Nephron (organoid): ENCODE results near the gene RPLP2.
A peak's percentile ranks its signal among the peaks of the same experiment; 100 is the strongest.

ENCODE experiments used
- H3K27ac Mint-ChIP-seq, 3 experiments: 2 replicates each; pipeline ENCODE4 v1.8.0; 2020; ENCODE audit warnings: mixed read lengths in 3 of 3, mild to moderate bottlenecking in 2 of 3, moderate library complexity in 1 of 3
- H3K27me3 Mint-ChIP-seq: 2 replicates; pipeline ENCODE4 v1.8.0; 2021; ENCODE audit warnings: low read depth, mild to moderate bottlenecking, moderate library complexity, mixed read lengths
- H3K36me3 Mint-ChIP-seq: 2 replicates; pipeline ENCODE4 v1.8.0; 2020; ENCODE audit warnings: low read depth, mixed read lengths
- H3K4me1 Mint-ChIP-seq: 2 replicates; pipeline ENCODE4 v1.8.0; 2020; ENCODE audit warnings: mixed read lengths
- H3K4me3 Mint-ChIP-seq, 3 experiments: 2 replicates each; pipeline ENCODE4 v1.8.0; 2020; ENCODE audit warnings: mild to moderate bottlenecking in 3 of 3, mixed read lengths in 3 of 3, moderate library complexity in 2 of 3
- H3K9me3 Mint-ChIP-seq: 2 replicates; pipeline ENCODE4 v1.8.0; 2020; ENCODE audit warnings: mixed read lengths
- TF ChIP-seq, protein P1 (sequence below), 3 experiments: fragments of 200-600 bp; sonication (generic); IDR thresholded peaks; one replicate each; pipeline ENCODE4 v1.5.0; 2021; ENCODE audit warnings: antibody characterized with exemption in 3 of 3; ENCODE audit not compliant: unreplicated experiment in 3 of 3

The RPLP2 gene

DNA sequence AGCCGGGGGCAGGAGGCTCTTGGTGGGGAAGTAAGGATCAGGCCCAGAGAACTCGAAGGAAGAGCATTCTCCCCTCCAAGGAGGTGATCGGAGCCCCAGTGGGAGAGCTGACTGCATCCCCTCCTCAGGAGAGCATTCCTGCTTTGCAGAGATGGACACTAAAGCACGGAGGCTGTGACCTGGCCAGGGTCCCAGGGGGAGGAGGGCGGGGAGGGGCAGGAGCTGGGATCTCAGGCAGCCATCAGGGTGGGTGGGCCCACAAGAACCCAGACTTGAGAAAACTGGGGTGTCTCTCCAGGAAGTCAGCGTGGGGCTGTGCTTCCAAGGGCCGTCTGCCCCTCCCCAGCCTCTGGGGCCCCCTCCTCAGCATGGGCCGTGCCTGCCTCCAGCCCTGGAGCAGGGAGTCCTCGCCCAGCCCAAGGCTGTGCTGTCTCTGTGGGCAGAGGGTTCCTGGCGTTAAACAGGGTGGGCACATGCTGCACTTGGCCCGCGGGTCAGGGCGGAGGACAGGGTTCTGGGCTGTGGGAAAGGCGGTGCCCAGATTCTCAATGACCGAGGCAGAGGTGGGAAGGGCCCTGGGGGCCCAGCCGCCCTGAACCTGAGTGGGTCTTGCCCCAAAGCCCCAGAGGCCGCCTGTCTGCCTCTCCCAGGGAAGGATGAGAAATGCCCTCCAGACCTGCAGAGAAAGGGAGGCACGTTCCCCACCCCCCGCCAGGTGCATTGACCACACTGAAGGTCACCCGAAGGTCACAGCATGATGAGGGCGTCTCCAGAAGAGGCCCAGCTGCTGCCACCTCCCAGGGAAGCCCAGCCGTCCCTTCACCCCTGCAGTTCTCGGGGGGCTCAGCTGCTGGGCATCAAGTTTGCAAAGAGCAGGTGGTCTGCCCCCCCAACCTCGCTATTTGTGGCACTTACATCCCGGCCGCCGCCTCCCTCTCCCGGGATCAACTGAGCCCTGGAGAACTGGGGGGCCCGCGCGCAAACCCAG, 20.5 kb upstream of the RPLP2 start:
- TF ChIP-seq, protein P1, sequence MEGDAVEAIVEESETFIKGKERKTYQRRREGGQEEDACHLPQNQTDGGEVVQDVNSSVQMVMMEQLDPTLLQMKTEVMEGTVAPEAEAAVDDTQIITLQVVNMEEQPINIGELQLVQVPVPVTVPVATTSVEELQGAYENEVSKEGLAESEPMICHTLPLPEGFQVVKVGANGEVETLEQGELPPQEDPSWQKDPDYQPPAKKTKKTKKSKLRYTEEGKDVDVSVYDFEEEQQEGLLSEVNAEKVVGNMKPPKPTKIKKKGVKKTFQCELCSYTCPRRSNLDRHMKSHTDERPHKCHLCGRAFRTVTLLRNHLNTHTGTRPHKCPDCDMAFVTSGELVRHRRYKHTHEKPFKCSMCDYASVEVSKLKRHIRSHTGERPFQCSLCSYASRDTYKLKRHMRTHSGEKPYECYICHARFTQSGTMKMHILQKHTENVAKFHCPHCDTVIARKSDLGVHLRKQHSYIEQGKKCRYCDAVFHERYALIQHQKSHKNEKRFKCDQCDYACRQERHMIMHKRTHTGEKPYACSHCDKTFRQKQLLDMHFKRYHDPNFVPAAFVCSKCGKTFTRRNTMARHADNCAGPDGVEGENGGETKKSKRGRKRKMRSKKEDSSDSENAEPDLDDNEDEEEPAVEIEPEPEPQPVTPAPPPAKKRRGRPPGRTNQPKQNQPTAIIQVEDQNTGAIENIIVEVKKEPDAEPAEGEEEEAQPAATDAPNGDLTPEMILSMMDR (IDR thresholded peaks at IDR 0.05; ENCODE audit: unreplicated experiment in 3 of 3) = no peak
- Mint-ChIP-seq H3K9me3 (no peaks in the 10 kb centered on the region), H3K27ac (no peak overlapping the region), H3K4me3 (no peak overlapping the region), H3K4me1 (peaks cover 8% of the 10 kb centered on the region), H3K36me3 (peaks cover 3% of the 10 kb centered on the region), H3K27me3 (no peaks in the 10 kb centered on the region)

DNA sequence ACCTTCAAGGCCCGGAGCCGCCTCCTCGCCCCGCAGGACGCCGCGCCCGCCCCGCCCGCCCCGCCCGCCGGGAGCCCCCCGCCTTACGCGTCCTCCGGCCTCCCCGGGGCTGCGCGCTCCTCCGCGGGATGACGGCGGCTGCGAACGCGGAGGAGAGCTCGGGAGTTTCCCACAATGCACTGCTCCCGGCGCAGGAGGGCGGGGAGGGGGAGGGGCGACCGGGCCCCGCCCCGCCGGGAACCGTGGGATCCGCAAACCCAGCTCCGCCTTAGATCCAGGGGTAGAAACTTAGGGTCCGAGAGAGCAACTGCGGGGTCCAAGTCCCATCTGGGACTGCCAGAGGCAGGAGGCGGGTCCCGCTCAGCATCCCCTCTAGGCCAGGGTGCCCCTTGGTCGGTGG, 19.8 kb upstream of the RPLP2 start, which contains the start of gene CEND1:
CEND1 (minus strand) TSS at position 148 of the 400 bp plus-strand sequence. CDS start 1,514 bp downstream, outside the sequence.
- Mint-ChIP-seq H3K36me3 (peaks cover 3% of the 10 kb centered on the region), H3K4me1 (peaks cover 8% of the 10 kb centered on the region)
- TF ChIP-seq, protein P1 (IDR thresholded peaks at IDR 0.05; ENCODE audit: unreplicated experiment in 3 of 3) = no peak

DNA sequence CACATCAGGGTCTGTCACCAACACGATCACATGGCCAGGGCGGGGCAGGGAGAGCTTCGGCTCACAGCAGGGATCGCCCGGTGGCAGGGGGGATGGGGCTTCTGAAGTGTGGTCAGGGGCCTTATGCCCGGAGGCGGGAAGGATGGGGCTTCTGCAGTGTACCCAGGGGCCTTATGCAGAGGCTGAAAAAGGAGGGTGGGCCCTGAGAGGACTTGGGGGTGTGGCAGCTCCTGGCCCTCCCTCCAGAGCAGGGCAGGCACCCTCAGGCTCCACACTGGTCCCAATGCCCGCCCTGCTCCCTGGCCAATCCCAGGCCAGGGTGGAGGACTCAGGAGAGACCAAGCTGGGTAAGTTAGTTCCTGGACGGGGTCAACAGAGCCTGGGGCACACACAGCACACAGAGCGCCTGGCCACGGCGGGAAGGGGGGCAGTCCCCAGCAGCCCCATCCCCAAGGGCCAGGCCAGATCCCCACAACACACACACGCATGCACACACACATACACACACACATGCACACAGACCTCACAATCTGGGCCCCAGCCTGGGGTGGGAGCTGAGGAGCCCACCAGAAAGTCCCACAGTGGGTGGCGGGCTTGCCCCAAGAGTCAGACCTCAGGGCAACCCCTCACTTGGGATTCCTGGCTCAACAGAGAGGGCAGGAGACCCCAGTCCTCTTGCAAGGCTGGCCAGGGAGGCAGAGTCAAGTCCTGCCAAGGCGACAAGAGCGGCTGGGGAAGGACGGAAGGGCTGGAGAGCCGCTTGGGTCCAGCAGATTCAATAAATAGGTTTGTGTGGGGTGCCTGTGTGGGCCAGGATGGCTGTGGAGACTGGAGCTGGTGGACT, 18.8 kb upstream of the RPLP2 start:
- H3K27ac Mint-ChIP-seq = no peak overlapping the region
- no peaks in the 10 kb centered on the region for H3K9me3 Mint-ChIP-seq
- H3K36me3 Mint-ChIP-seq = peaks cover 3% of the 10 kb centered on the region
- TF ChIP-seq, protein P1 (IDR thresholded peaks at IDR 0.05; ENCODE audit: unreplicated experiment in 3 of 3) = no peak
- peak overlapping the region in 1 of 3 experiments; percentile 13 for H3K4me3 Mint-ChIP-seq
- peaks cover 7% of the 10 kb centered on the region for H3K4me1 Mint-ChIP-seq
- H3K27me3 Mint-ChIP-seq = no peaks in the 10 kb centered on the region

More for the DNA sequence above, 19.8 kb upstream of the RPLP2 start, which contains the start of gene CEND1:
- H3K4me3 Mint-ChIP-seq = peak within 1 kb of the TSS in 1 of 3 experiments; percentile 13
- H3K27me3 Mint-ChIP-seq = no peaks in the 10 kb centered on the region
- no peak within 1 kb of the TSS for H3K27ac Mint-ChIP-seq
- H3K9me3 Mint-ChIP-seq = no peaks in the 10 kb centered on the region

DNA sequence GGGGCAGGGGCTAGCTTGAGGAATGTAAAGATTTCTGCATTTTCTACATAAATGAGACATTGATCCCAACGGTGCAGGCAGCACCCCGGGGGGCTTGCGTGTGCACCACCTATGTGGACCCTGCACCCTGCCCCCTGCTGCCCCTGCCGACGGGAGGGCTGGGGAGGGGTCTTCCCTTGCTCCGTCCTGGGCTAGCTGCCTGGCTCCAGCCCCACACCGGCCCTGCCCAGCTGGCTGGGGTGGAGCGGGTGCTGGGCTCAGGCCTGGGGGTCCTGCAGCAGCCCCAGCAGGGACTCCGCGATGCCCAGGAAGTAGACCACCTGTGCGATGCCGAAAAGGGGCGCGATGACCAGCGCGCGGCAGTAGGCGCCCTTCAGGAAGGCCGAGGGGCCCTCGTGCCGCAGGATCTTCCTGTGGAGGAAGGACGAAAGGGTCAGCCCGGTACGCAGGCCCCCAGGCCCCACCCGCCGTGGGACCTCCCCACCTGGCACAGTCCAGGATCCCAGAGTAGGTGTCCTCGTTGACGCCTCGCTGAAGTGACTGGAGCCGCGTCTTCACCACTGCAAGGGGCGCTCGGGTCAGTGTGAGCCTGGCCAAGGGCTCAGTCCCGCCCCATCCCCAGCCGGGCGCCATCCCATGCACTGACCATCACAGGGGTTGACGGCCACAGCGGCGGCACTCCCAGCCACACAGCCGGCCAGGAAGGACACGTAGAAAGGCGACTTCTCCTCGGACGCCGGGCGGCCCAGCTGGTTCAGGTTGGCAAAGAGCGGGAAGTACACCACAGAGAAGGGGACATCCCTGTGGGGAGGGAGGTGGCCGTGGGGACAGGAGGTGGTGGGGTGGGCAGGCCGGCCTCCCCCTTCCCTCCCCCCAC, 17.9 kb upstream of the RPLP2 start:
- no peaks in the 10 kb centered on the region for H3K27me3 Mint-ChIP-seq
- H3K4me3 Mint-ChIP-seq = no peak overlapping the region
- H3K27ac Mint-ChIP-seq = no peak overlapping the region
- H3K9me3 Mint-ChIP-seq = no peaks in the 10 kb centered on the region
- peaks cover 7% of the 10 kb centered on the region for H3K4me1 Mint-ChIP-seq
- TF ChIP-seq, protein P1 (IDR thresholded peaks at IDR 0.05; ENCODE audit: unreplicated experiment in 3 of 3) = no peak
- H3K36me3 Mint-ChIP-seq = peaks cover 3% of the 10 kb centered on the region

DNA sequence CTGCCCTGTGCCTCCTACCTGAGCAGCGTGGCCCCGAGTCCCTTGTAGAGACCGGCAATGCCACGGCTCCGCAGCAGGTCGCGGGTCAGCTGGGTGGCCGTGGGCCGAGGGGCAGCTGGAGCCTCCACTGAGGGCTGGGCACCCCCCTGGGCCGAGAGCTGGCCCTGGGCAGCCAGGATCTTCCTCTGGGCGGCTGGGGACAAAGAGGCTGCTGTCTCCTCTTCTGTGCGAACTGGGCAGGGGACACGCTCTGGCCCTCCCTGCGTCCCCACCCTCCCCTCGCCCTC, 17.3 kb upstream of the RPLP2 start:
- TF ChIP-seq, protein P1 (IDR thresholded peaks at IDR 0.05; ENCODE audit: unreplicated experiment in 3 of 3) = no peak
- H3K36me3 Mint-ChIP-seq = peaks cover 3% of the 10 kb centered on the region
- no peaks in the 10 kb centered on the region for H3K9me3 Mint-ChIP-seq
- no peak overlapping the region for H3K27ac Mint-ChIP-seq
- no peak overlapping the region for H3K4me3 Mint-ChIP-seq
- H3K27me3 Mint-ChIP-seq = no peaks in the 10 kb centered on the region
- H3K4me1 Mint-ChIP-seq = peaks cover 13% of the 10 kb centered on the region
